HL-60 (cell line): ENCODE measurements around the gene SNRNP25.

Source experiments
- POLR2AphosphoS5 ChIP-seq: IDR thresholded peaks from 2 replicates; pipeline ENCODE4 v1.6.1; 2012; ENCODE audit warnings: low read depth
- SPI1 ChIP-seq: IDR thresholded peaks from 2 replicates; pipeline ENCODE4 v1.6.1; 2012; ENCODE audit warnings: low read depth, mild to moderate bottlenecking, borderline replicate concordance
- TF ChIP-seq, protein P1 (sequence below): IDR thresholded peaks from one replicate; pipeline ENCODE4 v1.5.1; 2011; ENCODE audit warnings: low read length, control low read depth, inconsistent platforms; ENCODE audit not compliant: insufficient read depth
- TF ChIP-seq, protein P2 (sequence below): IDR thresholded peaks from 2 replicates; pipeline ENCODE4 v1.6.1; 2012; ENCODE audit warnings: low read depth; ENCODE audit not compliant: insufficient replicate concordance

DNA sequence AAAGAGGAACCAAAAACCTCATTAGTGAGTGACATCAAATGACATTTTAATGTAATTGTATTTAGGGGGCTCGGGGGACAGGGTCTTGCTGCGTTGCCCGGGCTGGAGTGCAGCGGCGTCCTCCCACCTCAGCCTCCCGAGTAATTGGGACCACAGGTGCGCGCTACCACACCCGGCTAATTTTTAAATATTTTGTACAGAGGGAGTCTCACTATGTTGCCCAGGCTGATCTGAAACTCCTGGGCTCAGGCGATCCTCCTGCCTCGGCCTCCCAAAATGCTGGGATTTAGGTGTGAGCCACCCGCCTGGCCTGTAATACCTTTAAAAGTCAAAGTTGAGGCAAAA lies 581 bp downstream of the SNRNP25 start:
- TF ChIP-seq, protein P1, sequence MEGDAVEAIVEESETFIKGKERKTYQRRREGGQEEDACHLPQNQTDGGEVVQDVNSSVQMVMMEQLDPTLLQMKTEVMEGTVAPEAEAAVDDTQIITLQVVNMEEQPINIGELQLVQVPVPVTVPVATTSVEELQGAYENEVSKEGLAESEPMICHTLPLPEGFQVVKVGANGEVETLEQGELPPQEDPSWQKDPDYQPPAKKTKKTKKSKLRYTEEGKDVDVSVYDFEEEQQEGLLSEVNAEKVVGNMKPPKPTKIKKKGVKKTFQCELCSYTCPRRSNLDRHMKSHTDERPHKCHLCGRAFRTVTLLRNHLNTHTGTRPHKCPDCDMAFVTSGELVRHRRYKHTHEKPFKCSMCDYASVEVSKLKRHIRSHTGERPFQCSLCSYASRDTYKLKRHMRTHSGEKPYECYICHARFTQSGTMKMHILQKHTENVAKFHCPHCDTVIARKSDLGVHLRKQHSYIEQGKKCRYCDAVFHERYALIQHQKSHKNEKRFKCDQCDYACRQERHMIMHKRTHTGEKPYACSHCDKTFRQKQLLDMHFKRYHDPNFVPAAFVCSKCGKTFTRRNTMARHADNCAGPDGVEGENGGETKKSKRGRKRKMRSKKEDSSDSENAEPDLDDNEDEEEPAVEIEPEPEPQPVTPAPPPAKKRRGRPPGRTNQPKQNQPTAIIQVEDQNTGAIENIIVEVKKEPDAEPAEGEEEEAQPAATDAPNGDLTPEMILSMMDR = no peak
- TF ChIP-seq POLR2AphosphoS5 (no peak), SPI1 (no peak)
- TF ChIP-seq, protein P2, sequence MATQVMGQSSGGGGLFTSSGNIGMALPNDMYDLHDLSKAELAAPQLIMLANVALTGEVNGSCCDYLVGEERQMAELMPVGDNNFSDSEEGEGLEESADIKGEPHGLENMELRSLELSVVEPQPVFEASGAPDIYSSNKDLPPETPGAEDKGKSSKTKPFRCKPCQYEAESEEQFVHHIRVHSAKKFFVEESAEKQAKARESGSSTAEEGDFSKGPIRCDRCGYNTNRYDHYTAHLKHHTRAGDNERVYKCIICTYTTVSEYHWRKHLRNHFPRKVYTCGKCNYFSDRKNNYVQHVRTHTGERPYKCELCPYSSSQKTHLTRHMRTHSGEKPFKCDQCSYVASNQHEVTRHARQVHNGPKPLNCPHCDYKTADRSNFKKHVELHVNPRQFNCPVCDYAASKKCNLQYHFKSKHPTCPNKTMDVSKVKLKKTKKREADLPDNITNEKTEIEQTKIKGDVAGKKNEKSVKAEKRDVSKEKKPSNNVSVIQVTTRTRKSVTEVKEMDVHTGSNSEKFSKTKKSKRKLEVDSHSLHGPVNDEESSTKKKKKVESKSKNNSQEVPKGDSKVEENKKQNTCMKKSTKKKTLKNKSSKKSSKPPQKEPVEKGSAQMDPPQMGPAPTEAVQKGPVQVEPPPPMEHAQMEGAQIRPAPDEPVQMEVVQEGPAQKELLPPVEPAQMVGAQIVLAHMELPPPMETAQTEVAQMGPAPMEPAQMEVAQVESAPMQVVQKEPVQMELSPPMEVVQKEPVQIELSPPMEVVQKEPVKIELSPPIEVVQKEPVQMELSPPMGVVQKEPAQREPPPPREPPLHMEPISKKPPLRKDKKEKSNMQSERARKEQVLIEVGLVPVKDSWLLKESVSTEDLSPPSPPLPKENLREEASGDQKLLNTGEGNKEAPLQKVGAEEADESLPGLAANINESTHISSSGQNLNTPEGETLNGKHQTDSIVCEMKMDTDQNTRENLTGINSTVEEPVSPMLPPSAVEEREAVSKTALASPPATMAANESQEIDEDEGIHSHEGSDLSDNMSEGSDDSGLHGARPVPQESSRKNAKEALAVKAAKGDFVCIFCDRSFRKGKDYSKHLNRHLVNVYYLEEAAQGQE = no peak
